Measurements from ENCODE around the gene CCDC28B. TPM values are rescaled to one million over a fixed set of nuclear protein-coding genes. Genes with fewer than 3 reads are reported as not detected.

The CCDC28B gene
- total RNA-seq, 1 donor from 2014 or later = 39.1 TPM

- no peak overlapping the region for H3K4me3 Mint-ChIP-seq (ENCODE audit: low read depth)
- H3K27ac Mint-ChIP-seq = no peak overlapping the region
- no peak for DNase-seq (ENCODE audit: low spot score)
- intact Hi-C loops (cut with micrococcal nuclease) = no loop called here
- no peaks in the 10 kb centered on the region for H3K4me1 Mint-ChIP-seq (ENCODE audit: low read depth)
- peaks cover 16% of the 10 kb centered on the region for H3K36me3 Mint-ChIP-seq (ENCODE audit: low read depth)
- no peaks in the 10 kb centered on the region for H3K9me3 Mint-ChIP-seq
- no peaks in the 10 kb centered on the region for H3K27me3 Mint-ChIP-seq (ENCODE audit: low read depth)
These were observed 34.4 kb downstream of the CCDC28B start for GRCh38 chr1:32234792-32235191.

- Mint-ChIP-seq H3K9me3 (no peaks in the 10 kb centered on the region), H3K4me1 (ENCODE audit: low read depth) (peaks cover 13% of the 10 kb centered on the region), H3K36me3 (ENCODE audit: low read depth) (no peaks in the 10 kb centered on the region), H3K4me3 (ENCODE audit: low read depth) (peak overlapping the region; percentile 9), H3K27me3 (ENCODE audit: low read depth) (no peaks in the 10 kb centered on the region), H3K27ac (no peak overlapping the region)
- intact Hi-C loops (cut with micrococcal nuclease) = no loop called here
- DNase-seq (ENCODE audit: low spot score) = no peak
These were observed 38.9 kb downstream of the CCDC28B start for GRCh38 chr1:32239337-32239736.

- Mint-ChIP-seq H3K9me3 (no peaks in the 10 kb centered on the region), H3K27me3 (ENCODE audit: low read depth) (no peaks in the 10 kb centered on the region), H3K4me3 (ENCODE audit: low read depth) (peak overlapping the region; percentile 78), H3K36me3 (ENCODE audit: low read depth) (no peaks in the 10 kb centered on the region), H3K27ac (no peak overlapping the region), H3K4me1 (ENCODE audit: low read depth) (peaks cover 13% of the 10 kb centered on the region)
- intact Hi-C loops (cut with micrococcal nuclease) = no loop called here
- no peak for DNase-seq (ENCODE audit: low spot score)
These were observed 39.4 kb downstream of the CCDC28B start for GRCh38 chr1:32239790-32240139.

GRCh38 chr1:32240140-32240951 lies 40.0 kb downstream of the CCDC28B start:
- intact Hi-C loops (cut with micrococcal nuclease) = no loop called here
- Mint-ChIP-seq H3K36me3 (ENCODE audit: low read depth) (no peaks in the 10 kb centered on the region), H3K4me1 (ENCODE audit: low read depth) (peaks cover 13% of the 10 kb centered on the region), H3K27ac (no peak overlapping the region), H3K4me3 (ENCODE audit: low read depth) (peak overlapping the region; percentile 78), H3K27me3 (ENCODE audit: low read depth) (no peaks in the 10 kb centered on the region), H3K9me3 (no peaks in the 10 kb centered on the region)
- DNase-seq (ENCODE audit: low spot score) = no peak

- intact Hi-C loops (cut with micrococcal nuclease) = no loop called here
- DNase-seq (ENCODE audit: low spot score) = no peak
- H3K27ac Mint-ChIP-seq = no peak overlapping the region
These were observed 40.8 kb downstream of the CCDC28B start for GRCh38 chr1:32241001-32241763.

GRCh38 chr1:32242341-32242851 lies 42.0 kb downstream of the CCDC28B start:
- Mint-ChIP-seq H3K4me1 (ENCODE audit: low read depth) (peaks cover 13% of the 10 kb centered on the region), H3K9me3 (no peaks in the 10 kb centered on the region), H3K27me3 (ENCODE audit: low read depth) (no peaks in the 10 kb centered on the region), H3K4me3 (ENCODE audit: low read depth) (no peak overlapping the region), H3K27ac (no peak overlapping the region), H3K36me3 (ENCODE audit: low read depth) (no peaks in the 10 kb centered on the region)
- intact Hi-C loops (cut with micrococcal nuclease) = no loop called here
- DNase-seq (ENCODE audit: low spot score) = no peak

More at GRCh38 chr1:32241001-32241763, 40.8 kb downstream of the CCDC28B start:
- no peaks in the 10 kb centered on the region for H3K36me3 Mint-ChIP-seq (ENCODE audit: low read depth)
- H3K9me3 Mint-ChIP-seq = no peaks in the 10 kb centered on the region
- H3K4me3 Mint-ChIP-seq (ENCODE audit: low read depth) = peak overlapping the region; percentile 78
- H3K4me1 Mint-ChIP-seq (ENCODE audit: low read depth) = peaks cover 13% of the 10 kb centered on the region
- H3K27me3 Mint-ChIP-seq (ENCODE audit: low read depth) = no peaks in the 10 kb centered on the region

GRCh38 chr1:32246888-32247273 lies 46.5 kb downstream of the CCDC28B start, which contains the start of gene FAM167B:
TSS of gene FAM167B (plus strand) at chr1:32247222. CDS start at chr1:32247422, 200 bp downstream.
- peak within 1 kb of the TSS; percentile 94 for H3K27ac Mint-ChIP-seq
- intact Hi-C loops (cut with micrococcal nuclease) = no loop called here
- H3K4me1 Mint-ChIP-seq (ENCODE audit: low read depth) = peaks cover 35% of the 10 kb centered on the region
- no peak for DNase-seq (ENCODE audit: low spot score)
- peaks cover 4% of the 10 kb centered on the region for H3K36me3 Mint-ChIP-seq (ENCODE audit: low read depth)
- no peaks in the 10 kb centered on the region for H3K27me3 Mint-ChIP-seq (ENCODE audit: low read depth)
- H3K4me3 Mint-ChIP-seq (ENCODE audit: low read depth) = peak within 1 kb of the TSS; percentile 66
- H3K9me3 Mint-ChIP-seq = no peaks in the 10 kb centered on the region

- intact Hi-C loops (cut with micrococcal nuclease) = no loop called here
- DNase-seq (ENCODE audit: low spot score) = no peak
- H3K36me3 Mint-ChIP-seq (ENCODE audit: low read depth) = peaks cover 10% of the 10 kb centered on the region
- no peaks in the 10 kb centered on the region for H3K9me3 Mint-ChIP-seq
- H3K4me1 Mint-ChIP-seq (ENCODE audit: low read depth) = peaks cover 34% of the 10 kb centered on the region
- H3K27me3 Mint-ChIP-seq (ENCODE audit: low read depth) = no peaks in the 10 kb centered on the region
- H3K27ac Mint-ChIP-seq = peak overlapping the region; percentile 94
- H3K4me3 Mint-ChIP-seq (ENCODE audit: low read depth) = peak overlapping the region; percentile 66
These were observed 47.1 kb downstream of the CCDC28B start for GRCh38 chr1:32247452-32247851.

GRCh38 chr1:32247983-32248889 lies 47.8 kb downstream of the CCDC28B start:
- Mint-ChIP-seq H3K4me3 (ENCODE audit: low read depth) (peak overlapping the region; percentile 66), H3K36me3 (ENCODE audit: low read depth) (peaks cover 17% of the 10 kb centered on the region), H3K4me1 (ENCODE audit: low read depth) (peaks cover 40% of the 10 kb centered on the region), H3K27ac (peak overlapping the region; percentile 100), H3K9me3 (no peaks in the 10 kb centered on the region), H3K27me3 (ENCODE audit: low read depth) (no peaks in the 10 kb centered on the region)
- DNase-seq (ENCODE audit: low spot score) = peak; percentile 74
- intact Hi-C loops (cut with micrococcal nuclease) = loop anchor here (2.0 kb wide), 2 partner anchors 25 to 87 kb away; partner anchors contain the start of genes EIF3I and TMEM234

GRCh38 chr1:32249831-32250525 lies 49.6 kb downstream of the CCDC28B start:
- H3K4me1 Mint-ChIP-seq (ENCODE audit: low read depth) = peaks cover 46% of the 10 kb centered on the region
- DNase-seq (ENCODE audit: low spot score) = peak; percentile 80
- peak overlapping the region; percentile 100 for H3K4me3 Mint-ChIP-seq (ENCODE audit: low read depth)
- no peaks in the 10 kb centered on the region for H3K9me3 Mint-ChIP-seq
- no peaks in the 10 kb centered on the region for H3K27me3 Mint-ChIP-seq (ENCODE audit: low read depth)
- H3K36me3 Mint-ChIP-seq (ENCODE audit: low read depth) = peaks cover 25% of the 10 kb centered on the region
- intact Hi-C loops (cut with micrococcal nuclease) = loop anchor here (1.0 to 5.0 kb wide), 6 partner anchors 14 to 313 kb away; partner anchors contain the start of genes CCDC28B, EIF3I, PTP4A2 and TMEM234
- peak overlapping the region; percentile 100 for H3K27ac Mint-ChIP-seq

- Mint-ChIP-seq H3K4me1 (ENCODE audit: low read depth) (peaks cover 55% of the 10 kb centered on the region), H3K4me3 (ENCODE audit: low read depth) (peak within 1 kb of the TSS; percentile 100), H3K9me3 (no peaks in the 10 kb centered on the region), H3K27me3 (ENCODE audit: low read depth) (no peaks in the 10 kb centered on the region), H3K36me3 (ENCODE audit: low read depth) (peaks cover 30% of the 10 kb centered on the region), H3K27ac (peak within 1 kb of the TSS; percentile 100)
- DNase-seq (ENCODE audit: low spot score) = peak; percentile 60
- intact Hi-C loops (cut with micrococcal nuclease) = loop anchor here (1.0 to 5.0 kb wide), 4 partner anchors 13 to 314 kb away; partner anchors contain the start of genes CCDC28B and PTP4A2
These were observed 50.7 kb downstream of the CCDC28B start, which contains the start of gene LCK for GRCh38 chr1:32250893-32251716. TSS of gene LCK (plus strand) at chr1:32251265. CDS start at chr1:32274330, 23,065 bp downstream.
